Endothelial cell of hepatic sinusoid (primary cell): ENCODE data around the gene ARSA.

Experiments used
- in situ Hi-C: cut with HindIII; loops from 2 replicates; pipeline ENCODE4 v1.10.0; 2017; ENCODE audit warnings: low sequenced_read_pairs

ARSA gene

GRCh38 chr22:50582493-50583293 is 45.3 kb downstream of the ARSA start, which contains the start of gene CHKB:
CHKB (minus strand) TSS chr22:50582849; CDS start chr22:50582781, 68 bp downstream.
- in situ Hi-C loops = no loop called here

DNA sequence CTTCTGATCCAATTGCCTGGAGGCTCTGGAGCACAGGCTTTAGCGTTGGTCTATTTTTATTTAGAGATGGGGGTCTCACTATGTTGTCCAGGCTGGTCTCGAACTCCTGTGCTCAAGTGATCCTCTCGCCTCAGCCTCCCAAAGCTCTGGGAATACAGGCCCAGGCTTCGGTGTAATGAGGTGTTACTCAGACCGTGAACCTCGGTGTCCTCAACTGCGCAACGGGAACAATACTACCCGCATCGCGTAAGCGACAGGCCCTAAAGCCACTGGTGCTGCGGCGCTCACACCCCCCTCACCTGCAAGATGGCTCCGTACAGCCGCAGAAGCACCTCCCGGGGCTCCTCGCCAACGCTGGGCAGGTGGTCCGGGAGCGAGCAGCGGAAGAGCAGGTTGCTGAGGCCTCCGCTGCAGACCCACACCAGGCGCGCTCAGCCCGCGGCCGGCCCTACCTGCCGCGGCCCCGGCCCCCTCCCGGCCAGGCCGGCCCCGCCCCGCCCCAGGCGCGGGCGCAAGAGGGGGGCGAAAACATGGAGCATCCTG is 45.9 kb downstream of the ARSA start:
- in situ Hi-C loops = no loop called here

- in situ Hi-C loops = no loop called here
These were observed 46.7 kb downstream of the ARSA start for GRCh38 chr22:50581031-50581949.

- in situ Hi-C loops = loop anchor here (5.0 kb wide), 2 partner anchors 48 to 82 kb away; partner anchors contain the start of gene ARSA
These were observed 48.2 kb downstream of the ARSA start for GRCh38 chr22:50579752-50580151.

DNA sequence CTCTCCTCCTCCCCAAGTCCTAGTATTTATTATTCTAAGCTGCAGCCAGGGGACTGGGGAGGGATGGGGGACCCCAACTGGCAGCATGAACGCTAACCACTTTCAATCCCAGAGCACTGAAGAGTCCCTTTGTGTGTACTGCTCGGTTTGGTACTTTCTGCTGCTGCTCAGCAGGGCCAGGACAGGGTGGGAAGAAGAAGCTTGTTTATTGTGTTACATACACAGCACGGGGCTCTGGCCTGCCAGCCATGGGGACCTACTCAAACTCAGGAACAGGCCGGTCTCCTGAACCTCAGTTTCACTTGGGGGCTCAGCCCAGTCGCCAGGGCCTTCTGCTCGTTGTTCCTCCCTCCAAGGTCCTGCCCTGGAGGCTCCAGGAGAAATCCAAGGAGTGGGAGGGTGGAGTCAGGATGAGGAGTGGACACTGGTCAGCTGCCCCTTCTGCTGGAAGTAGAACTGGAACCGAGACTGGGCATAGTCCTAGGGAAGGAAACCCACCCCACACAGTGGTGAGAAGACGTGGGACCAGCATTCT is 49.1 kb downstream of the ARSA start:
- in situ Hi-C loops = loop anchor here (5.0 kb wide), 2 partner anchors 48 to 82 kb away; partner anchors contain the start of gene ARSA

GRCh38 chr22:50577987-50578775 is 49.8 kb downstream of the ARSA start, which contains the start of gene CPT1B:
CPT1B (minus strand) TSS chr22:50578427; CDS start chr22:50577915, 512 bp downstream.
- in situ Hi-C loops = loop anchor here (5.0 kb wide), 2 partner anchors 49 to 81 kb away; partner anchors contain the start of gene ARSA

GRCh38 chr22:50577697-50577986 is 50.3 kb downstream of the ARSA start:
- in situ Hi-C loops = loop anchor here (5.0 kb wide), 2 partner anchors 50 to 80 kb away; partner anchors contain the start of gene ARSA

- in situ Hi-C loops = loop anchor here (5.0 kb wide), 2 partner anchors 50 to 80 kb away; partner anchors contain the start of gene ARSA
These were observed 50.9 kb downstream of the ARSA start for GRCh38 chr22:50576806-50577696.

DNA sequence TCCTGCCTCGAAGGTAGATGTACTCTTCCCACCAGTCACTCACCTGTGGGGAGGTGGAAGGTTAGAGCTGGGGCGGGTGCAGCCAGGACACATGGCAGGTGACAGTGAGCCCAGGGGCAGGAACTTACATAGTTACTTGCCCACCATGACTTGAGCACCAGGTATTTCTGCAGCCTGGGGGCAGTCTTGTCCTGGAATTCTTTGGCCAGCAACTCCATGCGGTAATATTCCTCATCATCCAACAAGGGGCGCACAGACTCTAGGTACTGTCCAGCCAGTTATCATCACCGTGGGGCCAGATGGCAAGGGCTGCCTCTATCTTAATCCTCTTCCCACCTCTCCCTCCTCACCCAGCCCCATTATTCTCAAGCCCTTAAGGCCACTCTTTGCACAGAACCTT is 51.9 kb downstream of the ARSA start:
- in situ Hi-C loops = loop anchor here (5.0 kb wide), 2 partner anchors 51 to 79 kb away; partner anchors contain the start of gene ARSA

GRCh38 chr22:50575426-50575941 is 52.5 kb downstream of the ARSA start:
- in situ Hi-C loops = loop anchor here (5.0 kb wide), 2 partner anchors 52 to 78 kb away; partner anchors contain the start of gene ARSA
